ENCODE data around the gene SAMD13.

SAMD13 gene

GRCh38 chr1:84347932-84348555 is 46.5 kb downstream of the SAMD13 start:
- no peak for DNase-seq

DNA sequence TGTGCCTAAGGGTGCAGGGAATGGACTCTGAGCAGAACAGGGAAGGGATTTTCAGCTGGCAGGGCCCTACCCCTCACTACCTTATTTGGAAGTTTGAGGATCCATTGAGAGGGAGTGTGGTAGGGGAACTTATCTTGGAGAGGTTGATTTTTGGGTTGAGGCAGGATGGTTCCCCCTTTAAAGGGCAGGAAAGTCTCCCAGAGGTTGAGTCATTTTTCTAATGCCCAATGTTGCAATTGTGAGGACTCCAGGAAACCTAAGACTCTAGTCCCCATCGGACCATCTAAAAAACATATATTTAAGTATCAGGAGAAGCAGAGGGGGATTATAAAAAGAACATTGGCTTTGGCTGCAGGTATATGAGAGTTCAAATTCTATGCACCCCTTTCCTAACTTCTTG is 47.3 kb downstream of the SAMD13 start:
- no peak for DNase-seq

- DNase-seq = no peak
Measured at GRCh38 chr1:84350104-84350503, 48.6 kb downstream of the SAMD13 start.

GRCh38 chr1:84350550-84350949 is 49.0 kb downstream of the SAMD13 start:
- DNase-seq = no peak

GRCh38 chr1:84352298-84353106 is 51.0 kb downstream of the SAMD13 start:
- DNase-seq = no peak

- peak; percentile 26 for DNase-seq
Measured at GRCh38 chr1:84353695-84354094, 52.2 kb downstream of the SAMD13 start.

DNA sequence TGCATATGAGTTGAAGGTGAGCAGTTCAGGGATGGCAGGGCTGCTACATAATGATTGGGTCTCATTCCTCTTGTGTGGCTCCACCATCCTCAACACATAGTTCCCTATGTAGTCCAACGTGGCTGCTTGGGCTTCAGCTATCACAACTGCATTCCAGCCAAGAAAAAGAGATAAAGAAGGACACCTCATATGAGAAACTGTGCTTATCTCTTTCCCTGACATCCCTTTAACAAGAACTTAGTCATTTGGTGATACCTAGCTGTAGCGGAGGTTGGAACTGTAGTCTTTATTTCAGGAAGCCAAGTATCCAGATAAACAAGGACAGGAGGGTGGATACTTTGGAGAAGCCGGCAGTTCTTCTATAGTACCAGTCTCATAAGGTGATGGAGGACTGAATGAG is 54.0 kb downstream of the SAMD13 start:
- no peak for DNase-seq

GRCh38 chr1:84356881-84357280 is 55.4 kb downstream of the SAMD13 start:
- no peak for DNase-seq

DNA sequence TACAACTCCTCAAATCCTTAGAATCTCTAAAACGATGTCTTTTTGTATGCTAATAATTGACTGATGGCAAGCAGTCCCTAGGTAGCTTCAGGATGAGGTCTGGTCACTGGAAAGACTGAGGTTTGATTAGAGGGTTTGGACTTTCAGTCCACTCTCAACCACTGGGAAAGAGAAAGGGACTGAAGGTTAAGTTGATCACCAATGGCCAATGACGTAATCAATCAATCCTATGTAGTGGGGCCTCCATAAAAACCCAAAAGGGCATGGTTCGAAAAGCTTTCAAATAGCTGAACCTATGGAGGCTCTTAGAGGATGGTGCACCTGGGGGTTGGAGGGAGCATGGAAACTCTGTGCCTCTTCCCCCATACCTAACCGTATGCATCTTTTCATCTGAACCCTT is 57.2 kb downstream of the SAMD13 start:
- DNase-seq = no peak

DNA sequence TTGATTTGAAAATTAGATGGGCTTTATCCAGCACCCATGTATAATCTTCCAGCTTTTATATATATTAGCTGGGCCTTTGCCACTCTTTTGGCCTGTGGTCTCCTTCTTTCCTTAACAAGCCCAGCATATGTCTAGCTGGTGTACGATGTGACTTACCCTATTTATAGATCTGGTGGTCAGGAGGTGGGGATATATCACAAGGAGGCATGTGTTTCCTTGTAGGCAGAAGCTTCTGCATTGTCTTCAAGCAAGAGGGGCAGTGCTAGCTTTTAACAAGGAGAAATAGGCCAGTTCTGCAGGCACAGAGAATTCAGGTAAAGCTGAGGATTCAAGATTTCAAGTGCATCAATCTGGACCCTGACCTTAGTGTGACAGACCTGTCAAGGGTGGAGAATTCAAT is 58.8 kb downstream of the SAMD13 start:
- DNase-seq = no peak

- DNase-seq = no peak
Measured at GRCh38 chr1:84361796-84362195, 60.3 kb downstream of the SAMD13 start.

- DNase-seq = no peak
Measured at GRCh38 chr1:84363019-84363418, 61.5 kb downstream of the SAMD13 start.

DNA sequence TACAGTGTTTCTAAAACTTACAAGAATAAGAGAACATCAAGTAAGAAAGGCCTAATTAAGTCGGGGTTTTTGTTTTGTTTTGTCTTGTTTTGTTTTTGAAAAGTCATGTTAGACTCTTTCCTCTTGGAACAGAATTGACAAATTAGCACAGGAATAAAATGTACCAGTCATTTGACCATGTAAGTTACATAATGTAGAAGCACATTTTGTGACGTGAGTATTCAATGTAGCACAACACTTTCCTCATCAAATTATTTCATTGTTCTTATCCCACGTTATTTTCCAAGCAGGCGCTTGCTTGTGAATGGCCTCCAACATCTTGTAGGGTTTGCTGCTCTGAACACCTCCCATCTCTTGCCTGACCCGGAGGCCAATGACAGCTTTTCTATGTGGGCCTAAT is 62.1 kb downstream of the SAMD13 start:
- DNase-seq = no peak

DNA sequence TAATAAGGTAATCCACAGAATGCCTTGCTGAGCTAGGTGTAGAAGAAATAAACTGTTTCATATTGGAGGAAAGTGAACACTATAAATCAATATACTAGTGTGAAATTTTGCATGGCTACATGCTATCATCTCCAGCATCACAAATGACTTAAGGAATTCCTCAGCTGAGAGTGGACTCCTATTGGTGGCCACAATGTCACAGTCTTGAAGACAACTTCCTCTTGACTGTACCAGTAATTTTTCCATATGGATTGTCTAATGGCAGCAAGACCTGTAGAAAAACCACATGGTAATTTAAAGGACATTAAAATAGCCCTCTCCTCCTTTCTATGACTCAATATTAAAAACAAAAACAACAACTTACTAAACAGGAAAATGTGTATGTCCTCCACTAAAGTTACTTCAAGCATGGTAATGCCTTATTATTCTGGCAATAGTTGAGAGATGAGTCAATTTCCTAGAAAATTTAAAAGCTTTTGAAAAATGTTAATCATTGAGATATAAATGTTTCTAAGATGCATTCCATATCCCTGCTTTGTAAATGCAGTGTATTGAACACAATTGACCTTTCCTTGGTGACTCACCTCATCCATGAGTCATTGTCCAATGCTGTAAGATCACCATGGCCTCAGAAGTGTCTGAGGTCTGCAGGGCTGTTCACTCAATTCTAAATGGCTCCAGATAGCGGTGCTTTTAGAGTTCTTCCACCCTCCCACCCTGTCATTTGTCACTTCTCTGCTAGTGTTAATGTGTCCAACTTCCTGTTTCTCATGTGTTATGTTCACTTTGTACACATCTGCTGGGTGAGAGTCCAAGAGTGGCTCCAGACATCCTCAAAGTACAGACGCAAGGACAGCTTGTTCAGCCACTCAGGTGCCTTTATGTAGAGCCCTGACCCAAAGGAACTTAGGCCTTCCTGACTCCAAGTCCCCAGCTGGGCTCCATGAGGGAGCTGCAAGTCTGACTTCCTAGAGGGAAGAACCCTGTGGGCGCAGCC is 64.0 kb downstream of the SAMD13 start:
- peak; percentile 98 for DNase-seq

GRCh38 chr1:84366786-84367185 is 65.3 kb downstream of the SAMD13 start:
- peak; percentile 30 for DNase-seq

DNA sequence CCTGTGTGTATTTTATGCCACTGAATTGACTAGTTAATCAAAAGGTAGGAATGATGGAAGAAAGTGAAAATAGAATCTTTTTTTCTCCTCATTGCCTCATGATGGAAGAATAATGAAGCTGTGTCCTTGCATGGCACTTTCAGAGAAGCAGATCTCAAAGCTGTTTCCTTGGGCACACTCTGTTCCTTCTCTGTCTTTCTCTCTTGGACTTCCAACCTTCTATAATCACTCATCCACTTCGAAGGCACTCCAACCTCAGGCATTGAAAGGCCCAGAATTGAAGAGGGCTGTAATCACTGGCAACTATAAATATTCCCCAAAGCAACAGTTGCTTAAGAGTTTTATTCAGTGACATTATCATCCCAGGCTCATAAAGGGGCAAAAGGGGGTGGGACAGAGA is 65.7 kb downstream of the SAMD13 start:
- DNase-seq = no peak

DNA sequence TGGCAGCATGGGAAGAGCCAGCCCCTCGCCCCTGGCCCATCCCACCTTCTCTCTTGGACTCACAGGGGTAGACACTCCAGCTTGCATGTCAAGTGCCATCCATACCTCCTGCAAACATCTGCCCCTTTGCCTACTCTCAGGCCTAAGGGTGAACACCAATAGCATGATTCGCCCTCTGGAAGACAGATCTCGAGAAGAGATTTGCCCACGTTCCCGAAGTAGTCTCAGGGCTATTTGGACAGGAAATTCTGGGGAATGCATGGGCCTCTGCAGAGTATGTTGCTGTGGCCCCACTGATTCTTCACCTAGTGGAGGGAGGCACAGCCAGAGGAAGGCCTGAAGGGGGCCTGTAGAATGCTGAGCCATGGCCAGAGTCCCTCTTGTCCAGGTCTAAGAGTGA is 66.9 kb downstream of the SAMD13 start:
- no peak for DNase-seq

GRCh38 chr1:84370266-84370665 is 68.8 kb downstream of the SAMD13 start:
- DNase-seq = no peak

DNA sequence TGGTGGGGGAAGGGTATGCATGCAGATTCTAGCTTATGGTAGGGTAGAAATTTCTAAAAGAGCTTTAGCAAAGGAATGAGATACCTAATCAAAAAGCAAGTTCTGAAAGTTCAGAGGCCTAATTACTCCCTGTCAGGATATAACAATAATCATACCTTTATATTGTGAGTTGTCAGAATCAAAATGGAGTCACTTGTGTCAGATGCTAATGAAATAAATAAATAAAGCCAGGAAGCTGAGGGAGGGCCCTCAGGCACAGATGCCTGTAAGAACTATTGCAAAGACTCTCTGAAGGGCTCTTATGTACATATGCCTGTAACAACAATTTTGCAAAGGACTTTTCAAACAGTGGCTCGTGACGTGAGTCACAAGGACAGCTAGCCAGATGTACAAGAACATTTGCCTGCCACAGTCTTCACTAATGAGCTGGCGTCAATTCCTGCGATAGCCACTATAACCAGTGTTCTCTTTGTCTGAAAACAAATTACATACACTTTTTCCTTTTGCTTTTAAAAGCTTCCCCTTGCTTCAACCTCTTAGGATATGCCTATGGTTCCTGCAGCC is 69.4 kb downstream of the SAMD13 start:
- peak; percentile 79 for DNase-seq

- DNase-seq = no peak
Measured at GRCh38 chr1:84373436-84374141, 72.1 kb downstream of the SAMD13 start.

DNA sequence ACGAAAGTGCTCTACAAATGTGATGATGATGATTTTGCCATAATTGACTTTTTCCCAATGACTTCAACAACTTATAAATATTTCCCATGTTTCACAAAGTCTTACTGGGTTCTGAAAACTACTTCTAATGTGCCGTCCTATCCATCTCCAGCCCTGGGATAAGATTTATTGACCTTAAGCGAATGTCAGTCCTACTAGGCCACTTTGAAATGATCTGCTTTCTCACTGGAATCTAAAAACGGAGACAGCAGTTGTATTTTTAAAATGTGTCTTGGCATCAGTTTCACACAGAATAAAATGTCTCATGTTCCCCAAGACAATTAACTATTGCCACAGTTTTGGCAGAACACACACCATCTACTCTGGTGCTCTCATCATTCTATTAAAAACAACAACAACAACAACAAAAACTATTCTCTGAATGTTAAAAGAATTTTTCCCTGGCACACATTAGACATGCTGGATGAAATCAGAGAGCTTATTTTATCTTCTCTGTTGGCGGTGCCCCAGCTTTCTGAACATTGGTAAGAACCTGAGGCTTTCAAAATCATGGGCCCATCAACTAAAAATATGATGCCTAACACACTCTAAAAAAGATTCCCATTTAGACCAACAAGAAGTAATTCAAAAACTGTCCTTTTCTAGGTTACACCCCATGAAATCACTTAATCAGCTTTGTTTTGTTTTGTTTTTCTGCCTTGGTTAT is 73.6 kb downstream of the SAMD13 start:
- DNase-seq = no peak
